ENCODE data around the gene CHCHD3.

GRCh38 chr7:132764762-132765161 is 317.1 kb downstream of the CHCHD3 start:
- TF ChIP-seq, protein P1, sequence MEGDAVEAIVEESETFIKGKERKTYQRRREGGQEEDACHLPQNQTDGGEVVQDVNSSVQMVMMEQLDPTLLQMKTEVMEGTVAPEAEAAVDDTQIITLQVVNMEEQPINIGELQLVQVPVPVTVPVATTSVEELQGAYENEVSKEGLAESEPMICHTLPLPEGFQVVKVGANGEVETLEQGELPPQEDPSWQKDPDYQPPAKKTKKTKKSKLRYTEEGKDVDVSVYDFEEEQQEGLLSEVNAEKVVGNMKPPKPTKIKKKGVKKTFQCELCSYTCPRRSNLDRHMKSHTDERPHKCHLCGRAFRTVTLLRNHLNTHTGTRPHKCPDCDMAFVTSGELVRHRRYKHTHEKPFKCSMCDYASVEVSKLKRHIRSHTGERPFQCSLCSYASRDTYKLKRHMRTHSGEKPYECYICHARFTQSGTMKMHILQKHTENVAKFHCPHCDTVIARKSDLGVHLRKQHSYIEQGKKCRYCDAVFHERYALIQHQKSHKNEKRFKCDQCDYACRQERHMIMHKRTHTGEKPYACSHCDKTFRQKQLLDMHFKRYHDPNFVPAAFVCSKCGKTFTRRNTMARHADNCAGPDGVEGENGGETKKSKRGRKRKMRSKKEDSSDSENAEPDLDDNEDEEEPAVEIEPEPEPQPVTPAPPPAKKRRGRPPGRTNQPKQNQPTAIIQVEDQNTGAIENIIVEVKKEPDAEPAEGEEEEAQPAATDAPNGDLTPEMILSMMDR (IDR thresholded peaks at IDR 0.05) = no peak
- TF ChIP-seq ZFX (IDR thresholded peaks at IDR 0.05; ENCODE audit: borderline replicate concordance) = no peak

Data from 22Rv1 (cell line).